ENCODE results near the gene ARG2.

ARG2 gene

DNA sequence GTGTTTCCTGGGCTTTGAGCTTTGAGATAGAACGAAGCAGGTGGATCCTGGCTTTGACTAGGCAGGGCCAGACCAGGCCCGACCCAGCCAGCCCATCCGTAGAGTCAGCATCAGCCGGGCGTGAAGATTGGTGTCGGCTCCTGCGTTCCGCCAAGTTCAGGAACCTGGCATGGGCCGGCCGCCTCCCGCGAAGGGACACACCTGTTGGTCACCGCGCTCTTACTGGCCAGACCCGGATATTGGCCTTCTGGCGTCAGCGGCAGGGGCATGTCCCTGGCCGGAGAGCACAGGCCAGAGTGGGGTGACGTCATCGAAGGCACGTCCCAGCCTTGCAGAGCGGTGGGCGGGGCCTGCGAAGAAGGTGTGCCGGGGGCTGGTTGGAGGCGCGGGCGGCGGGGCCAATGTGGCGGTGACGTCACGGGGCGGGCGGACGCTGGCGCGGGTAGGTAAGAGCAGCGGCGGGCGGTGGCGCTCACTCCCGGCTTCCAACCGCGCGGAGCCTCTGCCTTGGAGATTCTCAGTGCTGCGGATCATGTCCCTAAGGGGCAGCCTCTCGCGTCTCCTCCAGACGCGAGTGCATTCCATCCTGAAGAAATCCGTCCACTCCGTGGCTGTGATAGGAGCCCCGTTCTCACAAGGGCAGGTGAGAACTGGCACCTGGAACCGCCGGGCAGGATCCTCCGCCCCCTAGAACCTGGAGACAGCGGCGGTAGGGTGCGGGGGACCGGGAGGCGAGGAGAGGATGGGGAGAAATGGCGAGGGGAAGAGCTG is at the start of gene ARG2:
ARG2 (plus strand) TSS at position 475 of the 771 bp plus-strand sequence; CDS start at position 533, 58 bp downstream.
- DNase-seq = peak; percentile 99 to 100
- TF ChIP-seq GATA1 (IDR thresholded peaks at IDR 0.05; ENCODE audit: low read depth, low read length) (no peak), POLR2A (IDR thresholded peaks at IDR 0.05; ENCODE audit: low read length) (peak; percentile 87)

DNA sequence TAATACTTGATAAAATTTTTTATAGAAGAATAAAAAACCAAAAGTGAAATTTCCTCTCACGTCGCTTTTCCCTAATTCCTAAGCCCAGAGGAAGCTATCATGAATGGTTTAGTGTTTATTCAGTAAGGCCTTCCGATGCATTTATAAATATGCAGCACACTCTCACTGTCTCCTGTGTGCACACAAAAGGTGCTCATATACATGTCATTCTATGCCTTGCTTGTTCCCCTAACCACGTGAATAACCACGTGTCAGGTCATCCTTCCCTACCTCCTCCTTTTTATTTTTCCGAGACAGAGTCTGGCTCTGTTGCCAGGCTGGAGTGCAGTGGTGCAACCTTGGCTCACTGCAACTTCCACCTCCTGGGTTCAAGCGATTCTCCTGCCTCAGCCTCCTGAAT is 49.3 kb upstream of the ARG2 start:
- TF ChIP-seq GATA1 (IDR thresholded peaks at IDR 0.05; ENCODE audit: low read depth, low read length) = no peak
- no peak for DNase-seq

DNA sequence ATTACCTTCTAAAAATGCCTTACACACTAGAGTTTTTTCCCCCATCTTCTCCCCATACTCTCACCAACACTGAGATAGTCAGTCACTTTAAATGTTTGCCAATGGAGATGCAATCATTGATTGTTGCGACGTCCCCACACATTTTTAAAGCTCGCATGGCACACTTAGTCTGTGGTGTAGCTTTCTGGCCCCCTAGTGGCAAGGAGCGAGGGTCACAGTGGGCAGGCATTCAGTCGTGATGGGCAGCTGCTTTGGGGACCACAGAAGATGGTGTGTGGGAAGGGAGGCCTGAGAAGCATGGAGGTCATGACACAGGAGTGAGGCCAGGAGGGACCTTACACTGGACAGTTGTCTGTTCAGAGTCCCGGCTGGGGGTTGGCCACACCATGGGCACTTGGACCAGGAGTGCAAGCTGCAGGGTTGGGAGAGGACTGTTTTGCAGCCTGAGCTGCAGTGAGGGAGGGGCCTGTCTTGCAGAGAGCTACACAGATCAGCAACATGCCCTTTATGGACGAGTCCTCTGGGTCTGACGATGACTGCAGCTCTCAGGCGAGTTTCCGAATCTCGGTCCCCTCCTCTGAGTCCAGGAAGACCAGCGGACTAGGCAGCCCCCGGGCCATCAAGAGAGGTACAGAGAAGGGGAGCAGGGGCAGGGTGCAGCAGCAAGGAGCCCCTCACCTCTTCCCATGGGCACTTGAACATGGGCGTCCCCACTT is 48.3 kb upstream of the ARG2 start:
- TF ChIP-seq GATA1 (IDR thresholded peaks at IDR 0.05; ENCODE audit: low read depth, low read length) (no peak), POLR2A (IDR thresholded peaks at IDR 0.05; ENCODE audit: low read length) (no peak)
- peak; percentile 60 to 77 for DNase-seq

DNA sequence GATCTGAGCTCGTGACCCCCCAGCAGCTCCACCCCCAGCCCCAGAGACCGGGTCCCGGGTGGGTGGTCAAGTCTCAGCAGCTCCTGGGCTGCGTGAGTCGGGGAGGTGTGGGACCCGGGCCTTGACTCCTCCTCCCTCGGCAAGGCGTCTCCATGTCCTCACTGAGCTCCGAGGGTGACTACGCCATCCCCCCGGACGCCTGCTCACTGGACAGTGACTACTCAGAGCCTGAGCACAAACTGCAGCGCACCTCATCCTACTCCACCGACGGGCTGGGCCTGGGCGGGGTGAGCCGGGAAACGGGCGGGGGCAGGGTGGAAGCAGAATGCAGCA is 47.8 kb upstream of the ARG2 start:
- TF ChIP-seq POLR2A (IDR thresholded peaks at IDR 0.05; ENCODE audit: low read length) = no peak
- no peak for TF ChIP-seq GATA1 (IDR thresholded peaks at IDR 0.05; ENCODE audit: low read depth, low read length)
- no peak for DNase-seq

DNA sequence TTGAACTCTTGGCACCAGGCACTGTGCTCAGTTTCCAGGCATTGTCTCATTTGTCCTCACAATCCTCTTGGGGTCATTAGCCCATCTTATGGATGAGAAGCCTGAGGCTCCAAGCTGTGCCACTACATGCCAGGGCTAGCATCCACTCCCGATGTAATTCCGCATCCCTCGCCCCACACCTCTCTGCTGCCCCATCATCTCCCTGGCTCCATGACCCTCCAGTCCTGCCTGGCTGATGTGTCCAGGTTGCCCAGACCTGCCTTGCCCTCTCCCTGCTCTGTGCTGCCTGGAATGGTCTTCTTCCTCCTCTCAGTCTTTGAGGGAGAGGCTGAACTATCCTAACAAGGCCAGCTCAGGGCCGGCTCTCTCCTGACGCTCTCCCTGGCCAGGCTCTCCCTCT is 47.1 kb upstream of the ARG2 start:
- no peak for DNase-seq
- TF ChIP-seq POLR2A (IDR thresholded peaks at IDR 0.05; ENCODE audit: low read length) = no peak
- no peak for TF ChIP-seq GATA1 (IDR thresholded peaks at IDR 0.05; ENCODE audit: low read depth, low read length)

DNA sequence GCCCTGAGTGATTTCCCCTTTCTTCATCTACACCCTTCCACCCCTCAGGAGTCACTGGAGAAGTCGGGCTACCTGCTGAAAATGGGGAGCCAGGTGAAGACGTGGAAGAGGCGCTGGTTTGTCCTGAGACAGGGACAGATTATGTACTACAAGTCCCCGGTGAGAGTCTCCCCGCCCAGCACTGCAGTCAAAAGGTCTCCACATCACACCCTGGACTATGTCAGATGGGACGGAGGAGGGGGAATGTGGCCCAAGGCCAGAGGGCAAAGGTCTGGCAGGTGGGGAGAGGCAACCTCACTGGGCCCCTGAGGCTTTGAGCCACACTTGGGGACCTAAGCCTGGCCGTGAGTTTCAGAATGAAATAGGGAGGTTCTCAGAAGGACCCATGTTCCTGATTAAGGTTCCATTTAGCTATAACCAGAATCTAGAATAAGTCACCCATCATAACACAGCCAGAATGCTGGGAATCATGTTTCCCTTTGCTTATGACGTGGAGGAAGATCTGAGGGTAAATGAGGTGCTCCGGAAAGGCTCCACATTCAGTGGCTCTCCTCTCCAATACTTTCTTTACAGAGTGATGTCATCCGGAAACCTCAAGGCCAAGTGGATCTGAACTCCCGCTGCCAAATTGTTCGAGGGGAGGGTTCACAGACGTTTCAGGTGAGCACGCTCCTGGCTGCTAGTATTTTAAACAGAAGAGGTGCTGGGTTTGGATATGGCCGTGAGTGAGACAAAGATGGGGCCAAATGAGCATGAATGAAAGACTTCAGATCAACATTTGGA is 46.3 kb upstream of the ARG2 start:
- no peak for TF ChIP-seq POLR2A (IDR thresholded peaks at IDR 0.05; ENCODE audit: low read length)
- TF ChIP-seq GATA1 (IDR thresholded peaks at IDR 0.05; ENCODE audit: low read depth, low read length) = no peak
- no peak for DNase-seq

DNA sequence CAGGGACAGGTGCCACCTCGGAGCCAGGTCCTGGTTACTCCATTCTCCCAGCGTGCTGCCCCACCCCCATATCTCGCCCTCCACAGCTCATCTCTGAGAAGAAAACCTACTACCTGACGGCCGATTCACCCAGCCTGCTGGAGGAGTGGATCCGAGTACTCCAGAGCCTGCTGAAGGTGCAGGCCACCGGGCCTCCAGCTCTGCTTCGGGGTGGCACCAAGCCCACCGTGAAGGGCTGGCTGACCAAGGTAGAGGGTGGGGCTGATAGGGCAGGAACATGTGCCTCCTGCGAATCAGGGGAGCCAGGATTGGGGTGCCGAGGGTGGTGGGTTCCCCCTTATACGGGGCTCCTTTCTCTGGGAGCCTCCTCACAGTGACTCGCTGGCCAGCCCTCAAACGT is 45.6 kb upstream of the ARG2 start:
- TF ChIP-seq POLR2A (IDR thresholded peaks at IDR 0.05; ENCODE audit: low read length) = no peak
- TF ChIP-seq GATA1 (IDR thresholded peaks at IDR 0.05; ENCODE audit: low read depth, low read length) = no peak
- no peak for DNase-seq

DNA sequence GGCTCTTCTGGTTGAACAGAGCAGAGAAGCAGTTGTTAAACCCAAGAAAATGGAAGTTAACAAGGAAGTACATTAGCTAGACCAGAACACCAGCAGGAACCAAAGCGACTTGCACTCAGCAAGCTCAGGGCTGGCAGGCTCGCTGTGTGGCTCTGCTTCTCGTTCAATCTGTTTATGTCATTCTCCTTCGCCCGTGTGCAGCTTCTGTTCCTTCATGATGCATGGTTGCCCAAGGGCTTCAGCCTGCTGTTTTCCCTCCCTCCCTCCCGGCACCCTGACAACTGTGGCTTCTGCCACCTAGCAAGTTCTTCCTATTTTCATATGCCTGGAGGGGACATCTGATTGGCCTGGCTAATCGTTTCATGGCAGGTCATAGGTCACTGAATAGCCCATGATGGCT is 44.9 kb upstream of the ARG2 start:
- no peak for TF ChIP-seq POLR2A (IDR thresholded peaks at IDR 0.05; ENCODE audit: low read length)
- TF ChIP-seq GATA1 (IDR thresholded peaks at IDR 0.05; ENCODE audit: low read depth, low read length) = no peak
- DNase-seq = no peak

DNA sequence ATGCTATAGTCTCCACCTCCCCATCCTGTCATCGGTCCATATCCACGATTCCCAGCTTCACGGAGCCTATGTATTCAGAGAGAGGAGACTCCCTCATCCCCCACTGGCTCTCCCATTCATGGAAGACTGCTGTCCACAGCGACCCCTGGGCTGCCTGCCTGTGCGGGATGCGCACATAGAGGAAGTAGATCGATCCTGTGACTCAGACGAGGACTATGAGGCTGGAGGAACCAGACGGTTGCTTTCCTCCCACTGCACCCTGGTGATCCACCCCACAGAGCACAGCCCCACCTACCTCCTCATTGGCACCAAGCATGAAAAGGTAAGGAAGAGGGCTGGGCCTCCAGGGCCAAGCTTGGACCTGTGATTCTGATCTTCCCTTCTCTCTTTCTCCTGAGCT is 44.0 kb upstream of the ARG2 start:
- no peak for TF ChIP-seq POLR2A (IDR thresholded peaks at IDR 0.05; ENCODE audit: low read length)
- DNase-seq = no peak

DNA sequence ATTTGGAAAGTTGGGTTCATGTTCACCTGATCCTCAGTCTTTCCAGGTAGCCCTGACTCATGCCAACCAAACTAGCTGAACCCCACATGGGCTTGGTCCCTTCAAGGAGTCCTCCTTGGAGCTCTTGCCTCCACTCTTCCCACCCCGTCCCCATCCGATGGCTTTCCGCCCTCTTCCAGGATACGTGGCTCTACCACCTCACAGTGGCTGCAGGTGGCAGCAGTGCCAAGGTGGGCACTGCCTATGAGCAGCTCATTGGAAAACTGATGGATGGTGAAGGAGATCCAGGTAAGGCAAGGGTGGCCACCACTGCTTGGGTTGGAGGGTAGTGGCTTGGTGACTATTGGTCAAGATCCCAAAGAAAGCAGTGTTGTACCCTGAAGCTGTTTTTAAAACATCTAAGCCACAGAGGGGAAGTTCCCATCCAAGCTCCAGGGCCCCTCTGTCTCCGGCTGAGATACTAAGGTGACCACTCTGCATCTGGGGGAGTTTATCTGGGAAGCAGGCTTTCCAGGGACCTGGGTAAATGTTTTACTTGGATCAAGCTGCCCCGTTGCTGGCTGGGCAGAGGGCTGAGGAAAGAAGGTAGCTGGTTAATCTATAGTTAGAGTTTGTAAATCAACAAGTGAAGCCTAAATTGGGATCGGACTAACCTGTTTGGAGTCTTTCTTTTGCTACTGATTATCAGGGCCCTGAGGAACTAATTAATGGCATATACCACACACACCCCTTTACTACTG is 43.3 kb upstream of the ARG2 start:
- TF ChIP-seq GATA1 (IDR thresholded peaks at IDR 0.05; ENCODE audit: low read depth, low read length) = no peak
- DNase-seq = no peak

DNA sequence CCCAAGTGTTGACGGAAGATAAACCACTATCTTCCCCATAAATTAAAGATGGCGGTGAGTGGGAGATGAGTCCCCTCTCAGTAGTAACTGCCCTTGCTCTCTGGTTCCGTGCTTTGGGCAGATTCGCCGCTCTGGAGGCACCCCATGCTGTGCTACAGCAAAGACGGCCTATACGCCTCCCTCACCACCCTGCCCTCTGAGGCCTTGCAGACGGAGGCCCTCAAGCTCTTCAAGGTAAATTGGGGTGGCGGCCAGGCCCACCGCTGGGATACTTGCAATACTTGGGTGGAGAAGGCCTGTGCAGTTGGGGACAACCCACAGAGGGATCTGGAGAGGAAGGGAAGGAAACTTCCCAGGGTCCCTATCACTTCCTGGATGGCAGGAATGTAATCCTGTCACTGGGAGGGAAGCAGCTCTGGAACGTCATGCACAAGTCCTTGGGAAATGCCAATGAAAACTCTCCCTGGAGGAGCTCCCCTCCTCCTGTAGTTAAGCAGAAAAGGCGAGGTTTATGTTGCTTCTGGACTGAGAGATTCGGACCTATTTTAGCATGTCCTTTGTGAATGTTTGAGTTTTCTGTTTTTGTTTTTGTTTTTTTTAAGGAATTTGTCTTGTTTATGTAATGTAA is 42.4 kb upstream of the ARG2 start:
- TF ChIP-seq GATA1 (IDR thresholded peaks at IDR 0.05; ENCODE audit: low read depth, low read length) = no peak
- no peak for TF ChIP-seq POLR2A (IDR thresholded peaks at IDR 0.05; ENCODE audit: low read length)

DNA sequence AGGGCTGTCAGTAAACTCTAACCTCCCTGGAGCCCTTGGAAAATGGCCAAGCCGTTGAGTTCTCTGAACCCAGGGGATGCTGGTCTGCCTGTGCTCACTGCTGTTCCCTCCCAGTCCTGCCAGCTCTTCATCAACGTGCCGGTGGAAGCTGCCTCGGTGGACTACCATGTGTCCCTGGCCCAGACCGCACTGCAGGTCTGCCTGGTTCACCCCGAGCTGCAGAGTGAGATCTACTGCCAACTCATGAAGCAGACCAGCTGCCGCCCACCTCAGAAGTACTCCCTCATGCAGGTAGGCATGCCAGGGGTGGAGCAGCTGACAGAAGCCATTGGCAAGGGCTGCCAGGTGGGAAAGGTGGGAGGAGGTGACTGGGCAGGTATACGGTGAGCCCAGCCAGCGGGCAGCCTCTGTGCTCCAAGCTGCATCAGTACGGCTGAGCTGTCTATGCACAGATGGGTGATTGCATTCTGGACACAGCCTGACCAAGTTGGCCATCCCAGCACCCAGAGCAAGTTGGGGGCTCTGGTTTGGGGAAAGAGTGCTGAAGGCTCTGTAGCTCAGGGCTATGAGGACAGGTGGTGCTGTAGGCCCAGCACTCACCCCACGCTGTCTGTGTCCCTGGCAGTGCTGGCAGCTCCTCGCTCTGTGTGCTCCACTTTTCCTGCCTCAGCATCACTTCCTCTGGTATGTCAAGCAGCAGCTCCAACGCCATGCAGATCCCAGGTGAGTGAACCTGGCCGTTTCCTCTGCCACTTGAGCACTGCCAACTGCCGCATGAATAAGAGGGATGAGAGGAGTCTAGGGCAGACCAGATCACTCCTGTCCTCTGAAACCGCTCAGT is 41.6 kb upstream of the ARG2 start:
- DNase-seq = no peak
- TF ChIP-seq GATA1 (IDR thresholded peaks at IDR 0.05; ENCODE audit: low read depth, low read length) (no peak), POLR2A (IDR thresholded peaks at IDR 0.05; ENCODE audit: low read length) (no peak)

More for the DNA sequence above, 42.4 kb upstream of the ARG2 start:
- no peak for DNase-seq

DNA sequence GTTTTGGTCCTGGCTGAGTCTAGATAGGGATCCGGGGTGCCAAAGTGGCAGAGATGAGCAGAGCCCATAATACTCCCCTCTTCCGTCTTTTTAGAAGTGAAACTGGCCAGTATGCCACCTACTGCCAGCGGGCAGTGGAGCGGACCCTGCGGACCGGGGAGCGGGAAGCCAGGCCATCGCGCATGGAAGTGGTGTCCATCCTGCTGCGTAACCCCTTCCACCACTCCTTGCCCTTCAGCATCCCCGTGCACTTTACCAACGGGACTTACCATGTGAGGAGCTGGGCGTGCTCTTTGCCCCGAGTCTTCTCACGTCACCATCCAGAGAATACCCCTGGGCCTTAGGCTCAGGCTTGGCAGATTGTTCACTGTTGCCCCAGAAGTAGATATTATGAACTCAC is 40.7 kb upstream of the ARG2 start:
- TF ChIP-seq GATA1 (IDR thresholded peaks at IDR 0.05; ENCODE audit: low read depth, low read length) (no peak), POLR2A (IDR thresholded peaks at IDR 0.05; ENCODE audit: low read length) (no peak)
- DNase-seq = no peak

All from erythroblast (primary cell).